Stimulated activated CD8-positive, alpha-beta memory T cell treated with anti-CD3 and anti-CD28 coated beads, Interleukin-15, amount 100 ng/mL, for 1 hour (primary cell): ENCODE measurements around the gene ADNP2.

Source experiments
- DNase-seq: peaks from one replicate; pipeline ENCODE4 v3.0.0-alpha.2; 2020; ENCODE audit warnings: low read depth

Gene ADNP2, protein sequence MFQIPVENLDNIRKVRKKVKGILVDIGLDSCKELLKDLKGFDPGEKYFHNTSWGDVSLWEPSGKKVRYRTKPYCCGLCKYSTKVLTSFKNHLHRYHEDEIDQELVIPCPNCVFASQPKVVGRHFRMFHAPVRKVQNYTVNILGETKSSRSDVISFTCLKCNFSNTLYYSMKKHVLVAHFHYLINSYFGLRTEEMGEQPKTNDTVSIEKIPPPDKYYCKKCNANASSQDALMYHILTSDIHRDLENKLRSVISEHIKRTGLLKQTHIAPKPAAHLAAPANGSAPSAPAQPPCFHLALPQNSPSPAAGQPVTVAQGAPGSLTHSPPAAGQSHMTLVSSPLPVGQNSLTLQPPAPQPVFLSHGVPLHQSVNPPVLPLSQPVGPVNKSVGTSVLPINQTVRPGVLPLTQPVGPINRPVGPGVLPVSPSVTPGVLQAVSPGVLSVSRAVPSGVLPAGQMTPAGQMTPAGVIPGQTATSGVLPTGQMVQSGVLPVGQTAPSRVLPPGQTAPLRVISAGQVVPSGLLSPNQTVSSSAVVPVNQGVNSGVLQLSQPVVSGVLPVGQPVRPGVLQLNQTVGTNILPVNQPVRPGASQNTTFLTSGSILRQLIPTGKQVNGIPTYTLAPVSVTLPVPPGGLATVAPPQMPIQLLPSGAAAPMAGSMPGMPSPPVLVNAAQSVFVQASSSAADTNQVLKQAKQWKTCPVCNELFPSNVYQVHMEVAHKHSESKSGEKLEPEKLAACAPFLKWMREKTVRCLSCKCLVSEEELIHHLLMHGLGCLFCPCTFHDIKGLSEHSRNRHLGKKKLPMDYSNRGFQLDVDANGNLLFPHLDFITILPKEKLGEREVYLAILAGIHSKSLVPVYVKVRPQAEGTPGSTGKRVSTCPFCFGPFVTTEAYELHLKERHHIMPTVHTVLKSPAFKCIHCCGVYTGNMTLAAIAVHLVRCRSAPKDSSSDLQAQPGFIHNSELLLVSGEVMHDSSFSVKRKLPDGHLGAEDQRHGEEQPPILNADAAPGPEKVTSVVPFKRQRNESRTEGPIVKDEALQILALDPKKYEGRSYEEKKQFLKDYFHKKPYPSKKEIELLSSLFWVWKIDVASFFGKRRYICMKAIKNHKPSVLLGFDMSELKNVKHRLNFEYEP

GRCh38 chr18:80108739-80109675 is at the start of gene ADNP2:
TSS of gene ADNP2 (plus strand) at chr18:80109262. CDS start at chr18:80117543, 8,281 bp downstream.
- peak; percentile 60 for DNase-seq

GRCh38 chr18:80059945-80060344 is 49.1 kb upstream of the ADNP2 start:
- no peak for DNase-seq

GRCh38 chr18:80065705-80066104 is 43.4 kb upstream of the ADNP2 start:
- no peak for DNase-seq

DNA sequence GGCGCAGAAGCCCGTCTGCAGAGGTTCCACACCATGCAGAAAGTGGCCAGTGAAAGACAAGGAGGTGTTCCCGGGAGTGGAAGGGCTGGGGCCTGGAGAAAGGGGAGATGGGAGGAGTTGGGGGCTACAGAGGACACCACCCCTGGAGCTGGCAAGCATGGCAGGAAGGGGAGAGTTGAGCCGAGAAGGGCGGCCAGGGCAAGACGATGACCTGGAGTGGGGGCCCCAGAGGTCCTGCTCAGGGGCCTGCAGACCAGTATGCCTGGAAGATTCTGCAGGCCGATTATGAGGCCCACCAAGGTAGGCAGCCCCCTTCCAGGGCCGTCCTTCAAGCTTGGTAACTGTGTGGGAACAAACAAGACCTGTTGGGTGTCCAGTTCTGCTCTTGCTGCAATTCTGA is 41.7 kb upstream of the ADNP2 start:
- DNase-seq: no peak

DNA sequence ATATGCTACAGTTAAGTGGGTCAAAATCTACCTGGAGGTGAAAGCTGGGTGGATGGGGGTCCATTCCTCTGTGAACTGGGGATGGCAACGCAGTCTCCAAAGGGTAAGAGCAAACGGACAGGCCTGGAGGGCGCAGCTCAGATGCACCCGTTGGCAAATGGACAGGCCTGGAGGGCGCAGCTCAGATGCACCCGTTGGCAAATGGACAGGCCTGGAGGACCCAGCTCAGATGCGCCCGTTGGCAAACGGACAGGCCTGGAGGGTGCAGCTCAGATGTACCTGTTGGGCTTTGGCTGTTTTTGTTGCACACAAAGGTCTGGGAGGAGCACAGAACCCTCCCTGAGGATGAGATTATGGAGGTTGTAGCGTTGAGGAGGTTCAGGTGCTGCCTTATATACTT is 41.2 kb upstream of the ADNP2 start:
- DNase-seq: no peak

- no peak for DNase-seq
These were observed 40.3 kb upstream of the ADNP2 start for GRCh38 chr18:80068571-80069272.

- DNase-seq: no peak
These were observed 38.2 kb upstream of the ADNP2 start for GRCh38 chr18:80070825-80071224.

- no peak for DNase-seq
These were observed 34.9 kb upstream of the ADNP2 start for GRCh38 chr18:80074183-80074582.

- DNase-seq: no peak
These were observed 34.4 kb upstream of the ADNP2 start for GRCh38 chr18:80074697-80075096.

- DNase-seq: no peak
These were observed 33.1 kb upstream of the ADNP2 start for GRCh38 chr18:80075940-80076339.

DNA sequence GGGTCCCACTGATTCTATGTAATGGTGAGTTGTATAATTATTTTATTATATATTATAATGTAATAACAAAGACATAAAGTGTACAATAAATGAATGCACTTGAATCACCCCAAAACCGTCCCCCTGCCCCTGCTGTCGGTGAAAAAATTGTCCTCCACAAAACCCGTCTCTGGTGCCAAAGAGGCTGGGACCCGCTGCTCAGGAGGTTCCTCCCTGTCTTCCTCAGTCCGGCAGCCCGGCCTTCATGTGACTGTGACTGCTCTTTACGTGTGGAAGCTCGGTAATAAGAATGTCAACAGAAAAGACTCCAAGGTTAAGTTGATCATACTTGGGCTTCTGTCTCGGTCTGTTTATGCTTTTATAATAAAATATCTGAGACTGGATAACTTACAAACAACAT is 32.7 kb upstream of the ADNP2 start:
- no peak for DNase-seq

DNA sequence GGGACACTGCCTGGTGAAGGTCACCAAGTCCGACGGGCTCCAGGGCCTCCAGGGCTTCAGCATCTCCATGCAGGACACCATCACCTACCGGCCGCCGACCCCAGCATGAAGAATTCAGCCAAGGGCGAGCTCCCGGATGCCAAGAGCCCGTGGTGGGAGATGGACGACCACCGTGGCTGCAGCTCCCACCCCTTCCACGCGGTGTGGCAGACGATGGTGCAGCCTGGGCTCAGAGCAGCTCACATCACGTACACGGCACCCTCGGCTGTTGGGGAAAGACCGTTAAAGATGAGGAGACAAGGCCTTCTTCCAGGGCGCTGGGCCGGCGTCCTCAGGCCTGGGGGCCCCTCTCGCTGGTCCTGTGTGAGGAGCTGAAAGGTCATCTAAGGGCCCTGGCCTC is 31.2 kb upstream of the ADNP2 start:
- no peak for DNase-seq

- no peak for DNase-seq
These were observed 22.8 kb upstream of the ADNP2 start for GRCh38 chr18:80086281-80086680.

DNA sequence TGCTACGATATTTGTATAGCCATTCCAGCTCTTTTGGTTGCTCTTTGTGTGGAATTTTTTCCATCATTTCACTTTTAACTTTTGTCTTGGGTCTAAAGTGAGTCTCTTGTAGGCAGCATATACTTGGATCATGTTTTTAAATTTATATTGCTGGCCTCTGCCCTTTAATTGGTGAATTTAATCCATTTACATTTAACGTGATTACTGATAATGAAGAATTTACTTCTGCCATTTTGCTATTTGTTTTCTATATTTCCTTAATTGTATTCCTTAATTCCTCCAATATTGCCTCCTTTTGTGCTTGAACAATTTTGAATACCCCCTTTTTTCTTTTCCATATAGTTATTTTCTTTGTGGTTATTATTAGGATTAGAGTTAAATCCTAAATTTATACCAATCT is 21.0 kb upstream of the ADNP2 start:
- DNase-seq: no peak

DNA sequence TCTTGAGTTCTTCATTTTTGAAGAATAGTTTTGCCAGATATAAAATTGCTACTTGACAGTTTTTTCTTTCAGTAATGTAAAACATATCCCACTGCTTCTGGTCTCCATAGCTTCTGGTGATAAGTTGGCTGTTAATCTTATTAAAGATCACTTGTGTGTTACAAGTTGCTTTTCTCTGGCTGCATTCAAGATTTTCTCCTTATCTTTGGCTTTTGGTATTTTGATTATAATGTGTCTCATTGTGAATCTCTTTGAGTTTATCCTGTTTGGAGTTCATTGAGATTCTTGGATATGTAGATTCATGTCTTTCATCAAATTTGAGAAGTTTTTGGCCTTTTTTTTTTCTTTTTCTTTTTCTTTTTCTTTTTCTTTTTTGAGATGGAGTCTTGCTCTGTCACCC is 20.2 kb upstream of the ADNP2 start:
- DNase-seq: no peak

GRCh38 chr18:80095414-80095813 is 13.6 kb upstream of the ADNP2 start:
- no peak for DNase-seq

GRCh38 chr18:80096032-80096565 is 13.0 kb upstream of the ADNP2 start:
- DNase-seq: no peak

- no peak for DNase-seq
These were observed 11.9 kb upstream of the ADNP2 start for GRCh38 chr18:80097201-80097600.

- DNase-seq: no peak
These were observed 5.8 kb upstream of the ADNP2 start for GRCh38 chr18:80103231-80103630.

GRCh38 chr18:80104364-80104779 is 4.7 kb upstream of the ADNP2 start:
- no peak for DNase-seq
